A673 (cell line): ENCODE data around the gene C16orf96. TPM values are rescaled to one million over a fixed set of nuclear protein-coding genes. Genes with fewer than 3 reads are reported as not detected.

Experiments
- BruUV-seq: library from RNA; stranded (reverse); fragments of 400-500 nt; replicated peaks from 2 replicates; lab custom pipeline; 2021; lab: Mats Ljungman, UMichigan
- CTCF ChIA-PET: fragments of 300-600 bp; sonication (Branson Sonifier 250); formaldehyde crosslinking; loops from one replicate; lab custom pipeline; 2022; ENCODE audit warnings: antibody characterized with exemption; lab: Charles Lee
- POLR2A ChIA-PET: fragments of 300-600 bp; sonication (Branson Sonifier 250); formaldehyde crosslinking; loops from one replicate; lab custom pipeline; 2022; ENCODE audit warnings: antibody characterized with exemption; ENCODE audit not compliant: low non-redundant PET; lab: Charles Lee
- DNase-seq: peaks from one replicate; pipeline ENCODE4 v3.0.0-alpha.2; 2015; ENCODE audit warnings: low spot score
- H3K27ac ChIP-seq: fragments of 200-600 bp; sonication (generic); 2 replicates; pipeline ENCODE4 v1.5.1; 2016; ENCODE audit warnings: mixed run types, low read depth, mild to moderate bottlenecking, mixed read lengths, antibody characterized with exemption, low read length; ENCODE audit not compliant: poor library complexity, severe bottlenecking
- H3K27me3 ChIP-seq: fragments of 200-600 bp; sonication (generic); replicated peaks from 2 replicates; pipeline ENCODE4 v1.6.1; 2017; ENCODE audit warnings: mixed run types, low read depth, mild to moderate bottlenecking, mixed read lengths, antibody characterized with exemption, low read length; ENCODE audit not compliant: insufficient read depth, poor library complexity
- H3K36me3 ChIP-seq: fragments of 200-600 bp; sonication (generic); 2 replicates; pipeline ENCODE4 v1.6.1; 2016; ENCODE audit warnings: mixed run types, mild to moderate bottlenecking, mixed read lengths, antibody characterized with exemption, low read length; ENCODE audit not compliant: insufficient read depth, poor library complexity, severe bottlenecking
- H3K4me1 ChIP-seq: fragments of 200-600 bp; sonication (generic); 2 replicates; pipeline ENCODE4 v1.6.1; 2017; ENCODE audit warnings: mixed run types, mild to moderate bottlenecking, mixed read lengths, antibody characterized with exemption, low read length; ENCODE audit not compliant: insufficient read depth, poor library complexity, severe bottlenecking
- H3K4me3 ChIP-seq: fragments of 200-600 bp; sonication (generic); 2 replicates; pipeline ENCODE4 v1.5.1; 2016; ENCODE audit warnings: low read depth, mixed run types, mild to moderate bottlenecking, mixed read lengths, low read length; ENCODE audit not compliant: poor library complexity, severe bottlenecking
- H3K9me3 ChIP-seq: fragments of 200-600 bp; sonication (generic); 2 replicates; pipeline ENCODE4 v1.6.1; 2016; ENCODE audit warnings: mixed run types, low read depth, mild to moderate bottlenecking, mixed read lengths, antibody characterized with exemption, low read length; ENCODE audit not compliant: poor library complexity, severe bottlenecking
- CTCF ChIP-seq: fragments of 300-800, 200-600 bp; sonication (generic); conservative IDR thresholded peaks from 2 replicates; pipeline ENCODE4 v1.5.1; 2017; ENCODE audit warnings: low read depth, mild to moderate bottlenecking, antibody characterized with exemption, low read length, moderate library complexity, mixed read lengths
- EZH2 ChIP-seq: fragments of 200-600 bp; sonication (generic); IDR thresholded peaks from 2 replicates; pipeline ENCODE4 v1.6.1; 2017; ENCODE audit warnings: borderline replicate concordance, low read depth, mild to moderate bottlenecking, mixed read lengths, antibody characterized with exemption, low read length; ENCODE audit not compliant: poor library complexity, severe bottlenecking
- intact Hi-C: fragments of 100-400 bp; cut with micrococcal nuclease; formaldehyde crosslinking; loops from one replicate; pipeline ENCODE4 v1.10.0; 2022; ENCODE audit not compliant: unreplicated experiment
- total RNA-seq: library from RNA; stranded (reverse); gene quantifications from 2 replicates; pipeline ENCODE4 v1.2.3, GENCODE V29; 2021

Gene C16orf96
- total RNA-seq, 1 experiment from 2014 or later: not detected

- CTCF ChIA-PET: no interaction called here
- TF ChIP-seq EZH2 (no peak), CTCF (no peak)
- Histone ChIP-seq H3K4me3 (no peak overlapping the region), H3K4me1 (no peaks in the 10 kb centered on the region), H3K27ac (no peak overlapping the region), H3K9me3 (no peaks in the 10 kb centered on the region), H3K27me3 (no peaks in the 10 kb centered on the region), H3K36me3 (no peaks in the 10 kb centered on the region)
- POLR2A ChIA-PET: no interaction called here
- DNase-seq: no peak
- BruUV-seq: no TSS peak
- intact Hi-C loops: no loop called here
These were observed 50.2 kb downstream of the C16orf96 start for GRCh38 chr16:4606354-4606753.

- Histone ChIP-seq H3K4me3 (no peak overlapping the region), H3K9me3 (no peaks in the 10 kb centered on the region), H3K27me3 (no peaks in the 10 kb centered on the region), H3K27ac (no peak overlapping the region), H3K36me3 (no peaks in the 10 kb centered on the region), H3K4me1 (peaks cover 1% of the 10 kb centered on the region)
- DNase-seq: no peak
- TF ChIP-seq EZH2 (no peak), CTCF (no peak)
- no TSS peak for BruUV-seq
- POLR2A ChIA-PET: no interaction called here
- intact Hi-C loops: no loop called here
- CTCF ChIA-PET: no interaction called here
These were observed 51.9 kb downstream of the C16orf96 start for GRCh38 chr16:4607841-4608703.

- no peak for DNase-seq
- Histone ChIP-seq H3K9me3 (no peaks in the 10 kb centered on the region), H3K4me1 (peaks cover 7% of the 10 kb centered on the region), H3K27me3 (no peaks in the 10 kb centered on the region), H3K27ac (no peak overlapping the region), H3K36me3 (no peaks in the 10 kb centered on the region), H3K4me3 (no peak overlapping the region)
- no TSS peak for BruUV-seq
- intact Hi-C loops: no loop called here
- ChIA-PET POLR2A (no interaction called here), CTCF (no interaction called here)
- no peak for TF ChIP-seq EZH2
- TF ChIP-seq CTCF: no peak
These were observed 52.5 kb downstream of the C16orf96 start for GRCh38 chr16:4608704-4608980.
